GM10248 (cell line): ENCODE measurements around the gene GP1BB.

Experiments used
- CTCF ChIA-PET: fragments of 300-600 bp; sonication (Branson Sonifier 250); formaldehyde crosslinking; extraction: SDS; loops from one replicate; lab custom pipeline; 2021; ENCODE audit warnings: antibody characterized with exemption; lab: Yijun Ruan, JAX
- POLR2A ChIA-PET: fragments of 350-650 bp; sonication (Branson Sonifier 250); formaldehyde crosslinking; extraction: SDS; loops from one replicate; lab custom pipeline; 2020; ENCODE audit warnings: antibody characterized with exemption; lab: Yijun Ruan, JAX
- DNase-seq: peaks from one replicate; pipeline ENCODE4 v3.0.0; 2012; ENCODE audit errors: extremely low spot score
- CTCF ChIP-seq: IDR thresholded peaks from 2 replicates; pipeline ENCODE4 v1.5.1; 2012; ENCODE audit warnings: mild to moderate bottlenecking, low read depth; ENCODE audit errors: extremely low read depth, missing control alignments, control extremely low read depth

The GP1BB gene

DNA sequence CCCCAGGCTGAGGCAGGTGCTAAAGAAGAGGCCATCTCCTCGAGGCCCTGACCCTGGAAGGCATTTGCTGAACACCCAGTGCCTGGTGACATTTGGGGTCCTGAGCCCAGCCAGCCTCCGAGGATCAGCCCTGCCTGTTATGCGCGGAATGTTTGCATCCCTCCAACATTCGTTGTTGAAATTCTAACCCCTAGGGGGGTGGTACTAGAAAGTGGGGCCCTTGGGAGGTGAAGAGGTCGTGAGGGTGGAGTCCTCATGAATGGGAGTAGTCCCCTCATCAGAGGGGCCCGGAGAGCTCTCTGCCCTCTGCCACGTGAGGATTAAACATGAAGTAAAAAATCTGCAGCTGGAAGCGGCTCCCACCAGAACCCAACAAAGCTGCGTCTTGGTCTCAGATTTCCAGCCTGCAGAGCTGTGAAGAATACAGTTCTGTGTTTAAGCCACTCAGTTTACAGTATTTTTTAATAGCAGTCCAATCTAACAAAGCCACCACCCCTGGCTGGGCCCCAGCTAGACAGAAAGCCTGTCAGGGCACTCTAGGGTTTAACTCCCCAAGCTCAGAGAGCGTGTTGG is 44.3 kb upstream of the GP1BB start:
- CTCF ChIA-PET, result interaction anchor here (0.8 to 2.4 kb wide), 14 partner anchors 10 to 496 kb away, joined by 3 to 9 read pairs (median 3); no protein-coding TSS in a partner anchor
- no peak for TF ChIP-seq CTCF
- POLR2A ChIA-PET, result no interaction called here
- no peak for DNase-seq

DNA sequence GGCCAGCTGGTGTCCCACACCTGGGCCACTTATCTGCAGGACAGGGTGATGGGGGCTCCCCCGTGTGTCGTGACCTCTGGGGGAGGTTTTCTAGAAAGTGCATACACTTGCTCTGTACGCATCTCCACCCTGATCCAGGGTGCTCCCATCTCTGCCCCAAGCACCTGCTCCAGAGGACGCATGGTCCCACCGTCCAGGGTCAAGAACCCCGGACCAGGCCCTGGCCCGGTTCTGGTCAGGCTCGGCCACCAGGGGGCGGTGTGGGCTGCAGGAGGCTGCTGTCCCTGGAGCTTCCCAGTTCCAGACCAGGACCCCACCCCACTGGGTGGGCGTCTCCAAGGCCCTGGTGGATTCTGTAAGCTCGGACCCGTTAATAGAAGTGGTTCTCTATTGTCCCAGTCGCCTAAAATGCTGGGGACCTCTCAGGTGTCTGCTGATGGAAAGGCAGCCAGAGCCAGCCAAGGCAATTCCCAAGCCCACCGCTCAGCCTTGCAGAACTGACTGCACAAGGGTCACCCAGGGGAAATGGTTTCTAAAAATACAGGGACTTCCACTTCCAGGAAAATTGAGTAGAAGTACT is 43.7 kb upstream of the GP1BB start:
- CTCF ChIA-PET, result interaction anchor here (0.8 to 2.4 kb wide), 16 partner anchors 9 to 497 kb away, joined by 3 to 9 read pairs (median 3); no protein-coding TSS in a partner anchor
- DNase-seq, result no peak
- TF ChIP-seq CTCF, result peak; percentile 71
- POLR2A ChIA-PET, result no interaction called here

- POLR2A ChIA-PET, result no interaction called here
- CTCF ChIA-PET, result interaction anchor here (1.0 to 2.3 kb wide), 10 partner anchors 8 to 497 kb away, joined by 3 to 6 read pairs (median 3); no protein-coding TSS in a partner anchor
These were observed 43.0 kb upstream of the GP1BB start for GRCh38 chr22:19680287-19680881.

GRCh38 chr22:19680911-19681862 is 42.2 kb upstream of the GP1BB start:
- CTCF ChIA-PET, result interaction anchor here (1.1 kb wide), 1 partner anchor 12 kb away, joined by 3 read pairs; no protein-coding TSS in a partner anchor
- no peak for TF ChIP-seq CTCF
- no peak for DNase-seq
- POLR2A ChIA-PET, result no interaction called here

More at GRCh38 chr22:19680287-19680881, 43.0 kb upstream of the GP1BB start:
- DNase-seq, result no peak
- TF ChIP-seq CTCF, result no peak

GRCh38 chr22:19681863-19682245 is 41.5 kb upstream of the GP1BB start:
- ChIA-PET CTCF (no interaction called here), POLR2A (no interaction called here)
- no peak for DNase-seq
- TF ChIP-seq CTCF, result no peak

- POLR2A ChIA-PET, result no interaction called here
- TF ChIP-seq CTCF, result no peak
- CTCF ChIA-PET, result no interaction called here
- DNase-seq, result no peak
These were observed 36.4 kb upstream of the GP1BB start for GRCh38 chr22:19686946-19687345.
